HEK293T (cell line): ENCODE data around the gene RTN4RL1.

Experiments
- ELF4 ChIP-seq: fragments of 450-650 bp; IDR thresholded peaks from 2 replicates; pipeline ENCODE4 v1.6.1; 2017; ENCODE audit warnings: antibody characterized with exemption
- FOXA1 ChIP-seq: fragments of 450-650 bp; IDR thresholded peaks from 2 replicates; pipeline ENCODE4 v1.6.1; 2016; ENCODE audit warnings: mild to moderate bottlenecking
- FOXK2 ChIP-seq: fragments of 450-650 bp; IDR thresholded peaks from 2 replicates; pipeline ENCODE4 v1.6.1; 2016; ENCODE audit warnings: mild to moderate bottlenecking
- FOXM1 ChIP-seq: fragments of 450-650 bp; IDR thresholded peaks from 2 replicates; pipeline ENCODE4 v1.6.1; 2017; ENCODE audit warnings: mild to moderate bottlenecking, borderline replicate concordance
- HDGF ChIP-seq: fragments of 450-650 bp; IDR thresholded peaks from 2 replicates; pipeline ENCODE4 v1.6.1; 2017; ENCODE audit warnings: antibody characterized with exemption, borderline replicate concordance
- LEF1 ChIP-seq: fragments of 450-650 bp; IDR thresholded peaks from 2 replicates; pipeline ENCODE4 v1.6.1; 2017; ENCODE audit warnings: mild to moderate bottlenecking, borderline replicate concordance
- NFRKB ChIP-seq: fragments of 450-650 bp; IDR thresholded peaks from 2 replicates; pipeline ENCODE4 v1.6.1; 2016; ENCODE audit warnings: mild to moderate bottlenecking, moderate library complexity
- PKNOX1 ChIP-seq: fragments of 450-650 bp; IDR thresholded peaks from 2 replicates; pipeline ENCODE4 v1.6.1; 2016
- SP1 ChIP-seq: fragments of 450-650 bp; IDR thresholded peaks from 2 replicates; pipeline ENCODE4 v1.6.1; 2017
- SUZ12 ChIP-seq: fragments of 450-650 bp; IDR thresholded peaks from 2 replicates; pipeline ENCODE4 v1.6.1; 2016; ENCODE audit warnings: mild to moderate bottlenecking
- ZNF384 ChIP-seq: fragments of 450-650 bp; IDR thresholded peaks from 2 replicates; pipeline ENCODE4 v1.6.1; 2016

GRCh38 chr17:1980665-1981250 lies 44.4 kb downstream of the RTN4RL1 start:
- TF ChIP-seq SUZ12 (no peak), FOXK2 (no peak), PKNOX1 (no peak), SP1 (no peak), FOXA1 (no peak), ELF4 (no peak), HDGF (no peak), FOXM1 (no peak), ZNF384 (peak; percentile 46), LEF1 (no peak), NFRKB (no peak)
